GM20431 (cell line): ENCODE measurements around the gene STXBP5.

Experiments used
- in situ Hi-C: fragments of 300-500 bp; cut with MseI, MboI; formaldehyde crosslinking; loops from one replicate; pipeline ENCODE4 v1.15.0; 2020; ENCODE audit warnings: low sequenced_read_pairs; ENCODE audit not compliant: unreplicated experiment

The STXBP5 gene

GRCh38 chr6:147234685-147235084, 30.5 kb downstream of the STXBP5 start:
- in situ Hi-C loops, result no loop called here

GRCh38 chr6:147238164-147238563, 33.9 kb downstream of the STXBP5 start:
- in situ Hi-C loops, result no loop called here

DNA sequence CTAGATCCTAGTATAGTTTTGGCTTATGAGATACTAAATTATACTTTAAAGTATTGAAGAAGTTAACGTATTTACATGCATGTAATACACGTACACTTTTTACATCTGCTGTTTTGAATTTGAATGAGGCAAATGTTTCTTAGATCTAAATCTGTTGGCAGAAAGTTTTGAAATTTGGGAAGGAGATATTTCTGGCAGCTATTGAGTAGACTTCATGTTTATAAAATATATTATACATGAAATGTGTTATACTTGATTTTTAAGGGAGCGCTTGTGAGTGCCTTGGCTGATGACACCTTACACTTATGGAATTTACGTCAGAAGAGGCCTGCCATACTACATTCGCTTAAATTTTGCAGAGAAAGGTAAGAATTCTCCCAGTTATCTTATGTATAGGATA, 34.7 kb downstream of the STXBP5 start:
- in situ Hi-C loops, result no loop called here

- in situ Hi-C loops, result no loop called here
Measured at GRCh38 chr6:147244832-147245231, 40.6 kb downstream of the STXBP5 start.

DNA sequence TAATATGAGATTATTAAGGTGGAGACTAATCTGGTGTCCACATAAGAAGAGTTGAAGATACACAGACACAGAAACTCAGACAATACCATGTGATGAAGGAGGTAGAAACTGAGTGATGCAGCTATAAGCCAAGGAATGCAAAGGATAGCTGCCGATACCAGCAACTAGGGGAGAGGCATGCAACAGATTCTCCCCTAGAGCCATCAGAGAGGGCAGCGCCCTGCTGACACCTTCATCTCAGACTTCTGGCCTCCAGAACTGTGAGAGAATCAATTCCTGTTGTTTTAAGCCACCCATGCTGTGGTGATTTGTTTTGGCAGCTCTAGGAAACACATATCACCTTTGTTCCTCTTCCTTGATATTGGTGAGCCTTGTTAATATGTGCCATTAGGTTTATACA, 41.5 kb downstream of the STXBP5 start:
- in situ Hi-C loops, result no loop called here

DNA sequence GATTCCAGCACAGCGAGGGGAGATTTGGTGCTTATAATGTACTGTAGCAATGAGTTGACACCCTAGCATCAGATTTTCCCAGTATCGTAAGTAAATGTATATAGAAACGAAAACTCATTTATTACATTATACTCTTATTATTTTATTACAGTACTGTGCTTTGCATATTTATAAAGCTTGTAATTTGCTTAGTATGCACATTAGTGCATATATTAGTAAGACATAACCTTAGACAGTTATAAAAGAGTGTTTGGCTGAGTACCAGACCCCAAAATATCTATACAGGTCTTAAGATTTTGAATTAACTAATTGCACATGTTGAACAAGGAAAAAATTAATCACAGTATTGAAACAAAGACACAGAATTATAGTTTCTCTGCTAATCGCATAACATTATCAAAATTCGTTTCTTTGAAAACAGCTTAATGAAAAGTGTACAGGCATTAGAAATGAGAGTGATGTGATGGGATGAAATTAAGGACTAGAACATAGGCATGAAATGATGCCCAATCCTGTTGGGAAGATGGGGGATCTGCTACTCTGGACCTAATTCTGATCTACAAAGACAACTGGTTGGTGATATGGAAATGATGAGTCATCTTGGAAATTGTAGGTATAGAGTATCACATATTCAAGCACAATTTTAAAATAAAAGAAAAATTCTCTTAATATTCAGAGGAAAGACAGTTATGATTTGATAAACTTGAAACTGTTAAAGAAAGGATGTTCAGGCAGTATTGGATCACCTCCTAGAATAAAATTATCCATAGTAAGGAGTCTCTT, 42.8 kb downstream of the STXBP5 start:
- in situ Hi-C loops, result no loop called here

GRCh38 chr6:147248859-147249258, 44.6 kb downstream of the STXBP5 start:
- in situ Hi-C loops, result no loop called here

DNA sequence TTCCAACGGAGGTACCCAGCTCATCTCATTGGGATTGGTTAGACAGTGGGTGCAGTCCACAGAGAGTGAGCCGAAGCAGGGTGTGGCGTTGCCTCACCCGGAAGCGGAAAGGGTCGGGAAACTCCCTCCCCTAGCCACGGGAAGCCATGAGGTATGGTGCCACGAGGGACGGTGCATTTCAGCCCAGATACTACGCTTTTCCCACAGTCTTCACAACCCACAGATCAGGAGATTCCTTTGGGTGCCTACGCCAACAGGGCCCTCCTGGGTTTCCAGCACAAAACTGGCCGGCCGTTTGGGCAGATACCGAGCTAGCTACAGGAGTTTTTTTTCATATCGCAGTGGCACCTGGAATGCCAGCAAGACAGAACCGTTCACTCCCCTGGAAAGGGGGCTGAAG, 46.9 kb downstream of the STXBP5 start:
- in situ Hi-C loops, result loop anchor here (25.0 kb wide), 1 partner anchor 364 kb away; no protein-coding TSS in a partner anchor

DNA sequence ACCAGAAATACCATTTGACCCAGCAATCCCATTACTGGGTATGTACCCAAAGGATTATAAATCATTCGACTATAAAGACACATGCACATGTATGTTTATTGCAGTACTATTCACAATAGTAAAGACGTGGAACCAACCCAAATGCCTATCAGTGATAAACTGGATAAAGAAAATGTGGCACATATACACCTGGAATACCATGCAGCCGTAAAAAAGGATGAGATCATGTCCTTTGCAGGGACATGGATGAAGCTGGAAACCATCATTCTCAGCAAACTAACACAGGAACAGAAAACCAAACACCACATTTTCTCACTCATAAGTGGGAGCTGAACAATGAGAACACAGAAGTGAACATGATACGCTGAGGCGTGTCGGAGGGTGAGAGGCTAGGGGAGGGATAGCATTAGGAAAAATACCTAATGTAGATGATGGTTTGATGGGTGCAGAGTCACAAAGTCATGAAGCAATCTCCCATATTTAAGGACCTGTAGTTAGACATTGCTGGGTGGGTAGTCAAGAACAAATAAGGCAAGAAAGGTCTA, 50.8 kb downstream of the STXBP5 start:
- in situ Hi-C loops, result loop anchor here (25.0 kb wide), 1 partner anchor 368 kb away; no protein-coding TSS in a partner anchor

GRCh38 chr6:147255948-147256674, 51.9 kb downstream of the STXBP5 start:
- in situ Hi-C loops, result loop anchor here (25.0 kb wide), 1 partner anchor 369 kb away; no protein-coding TSS in a partner anchor

- in situ Hi-C loops, result loop anchor here (25.0 kb wide), 1 partner anchor 370 kb away; no protein-coding TSS in a partner anchor
Measured at GRCh38 chr6:147257760-147258159, 53.5 kb downstream of the STXBP5 start.

- in situ Hi-C loops, result loop anchor here (25.0 kb wide), 1 partner anchor 373 kb away; no protein-coding TSS in a partner anchor
Measured at GRCh38 chr6:147260091-147260490, 55.9 kb downstream of the STXBP5 start.

- in situ Hi-C loops, result loop anchor here (25.0 kb wide), 1 partner anchor 376 kb away; no protein-coding TSS in a partner anchor
Measured at GRCh38 chr6:147262946-147263345, 58.7 kb downstream of the STXBP5 start.

DNA sequence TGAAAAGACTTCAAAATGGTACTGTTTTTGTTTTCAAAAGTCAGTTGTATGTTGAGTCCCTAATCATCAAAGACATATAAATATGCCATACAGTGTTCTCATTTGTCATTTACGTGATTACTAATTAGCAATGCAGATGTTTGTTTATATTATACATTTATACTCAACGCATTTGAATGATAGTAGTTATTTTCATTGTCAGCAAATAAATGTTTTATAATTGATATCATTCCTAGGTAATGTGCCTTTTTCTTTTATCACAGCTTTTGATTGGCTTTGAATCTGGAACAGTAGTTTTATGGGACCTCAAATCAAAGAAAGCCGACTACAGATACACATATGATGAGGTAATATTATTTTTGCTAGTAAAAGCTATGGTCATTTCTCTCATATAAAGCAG, 62.6 kb downstream of the STXBP5 start:
- in situ Hi-C loops, result loop anchor here (25.0 kb wide), 1 partner anchor 380 kb away; no protein-coding TSS in a partner anchor

- in situ Hi-C loops, result loop anchor here (25.0 kb wide), 1 partner anchor 380 kb away; no protein-coding TSS in a partner anchor
Measured at GRCh38 chr6:147267658-147268057, 63.4 kb downstream of the STXBP5 start.

- in situ Hi-C loops, result loop anchor here (25.0 kb wide), 1 partner anchor 381 kb away; no protein-coding TSS in a partner anchor
Measured at GRCh38 chr6:147268254-147268653, 64.0 kb downstream of the STXBP5 start.

DNA sequence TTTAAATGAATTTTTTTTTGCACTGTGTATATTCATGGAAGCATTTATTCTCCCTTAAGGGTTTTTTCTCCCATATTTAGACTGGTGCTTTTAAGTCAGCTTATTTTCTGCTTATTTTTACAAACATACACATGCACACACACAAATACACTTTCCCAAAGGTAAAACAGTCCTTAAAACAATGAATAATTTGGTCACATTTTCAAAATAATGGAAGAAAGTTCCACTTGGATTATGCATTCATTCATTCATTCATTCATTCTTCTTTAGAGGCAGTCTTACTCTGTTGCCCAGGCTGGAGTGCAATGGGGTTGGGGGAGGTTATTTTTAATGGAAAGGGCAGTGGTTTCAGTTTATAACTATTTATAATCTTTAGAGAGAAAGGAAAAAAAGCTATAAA, 69.8 kb downstream of the STXBP5 start:
- in situ Hi-C loops, result loop anchor here (25.0 kb wide), 1 partner anchor 387 kb away; no protein-coding TSS in a partner anchor

DNA sequence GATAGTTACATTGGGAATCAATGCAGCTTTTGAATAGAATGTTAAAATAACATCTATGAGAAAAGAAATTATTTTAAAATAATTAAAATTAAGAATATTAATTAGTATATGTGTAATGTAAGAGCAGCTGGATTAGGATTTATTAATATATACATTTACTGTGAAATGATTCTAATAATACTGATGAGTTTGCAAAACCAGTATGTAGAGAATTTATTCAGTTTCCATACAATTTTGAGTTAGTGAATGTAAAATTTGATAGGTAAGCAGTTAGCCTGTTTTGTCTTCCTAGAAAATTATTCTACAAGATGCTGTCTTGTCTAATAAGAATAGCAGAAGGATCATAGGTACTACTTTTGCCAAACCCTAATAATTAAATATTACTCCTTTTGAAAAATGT, 70.6 kb downstream of the STXBP5 start:
- in situ Hi-C loops, result loop anchor here (25.0 kb wide), 1 partner anchor 387 kb away; no protein-coding TSS in a partner anchor

DNA sequence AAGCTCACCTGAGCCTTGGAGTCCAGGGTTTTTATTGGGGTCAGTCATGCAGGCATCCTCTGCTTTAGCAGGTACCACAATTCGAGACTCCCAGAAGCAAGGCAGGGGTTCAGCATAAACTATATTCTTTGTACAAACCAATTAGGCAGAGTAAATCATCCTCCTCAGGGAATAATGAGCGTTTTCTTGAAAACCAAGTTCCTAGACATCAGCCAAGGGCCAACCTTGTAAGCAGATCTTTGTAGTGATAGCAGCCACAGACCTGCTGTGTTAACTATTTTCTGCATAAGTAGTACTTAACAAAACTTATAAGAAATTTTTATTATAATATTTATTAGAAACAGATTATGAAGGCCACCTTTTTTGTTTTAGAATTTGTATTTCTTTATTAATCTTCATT, 74.7 kb downstream of the STXBP5 start:
- in situ Hi-C loops, result no loop called here

GRCh38 chr6:147279427-147279826, 75.2 kb downstream of the STXBP5 start:
- in situ Hi-C loops, result no loop called here
